ENCODE data around the gene MTF1.

DNA sequence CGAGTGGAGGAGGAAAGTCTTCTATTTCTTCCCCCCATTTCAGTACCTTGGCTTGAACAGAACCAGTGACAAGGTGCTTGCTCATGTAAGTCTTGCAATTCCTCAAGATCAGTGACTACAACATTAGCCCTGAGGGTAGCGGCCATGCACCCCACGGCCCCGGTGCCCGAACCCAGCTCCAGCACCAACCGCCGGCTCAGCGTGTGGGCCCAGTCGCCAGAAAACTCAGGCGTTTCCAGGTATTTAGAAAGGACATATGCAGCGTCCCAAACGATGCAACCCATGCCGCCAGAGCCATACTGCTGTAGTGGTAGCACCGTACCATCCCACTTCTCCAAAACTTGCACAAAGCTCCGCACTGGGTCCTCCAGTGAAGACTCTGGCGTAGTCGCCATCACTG, 76.9 kb downstream of the MTF1 start:
- no peak for TF ChIP-seq CTCF (conservative IDR thresholded peaks at IDR 0.05 in 1 of 2, IDR thresholded peaks at IDR 0.05 in 1 of 2; ENCODE audit: extremely low read depth in 1 of 2, insufficient read depth in 1 of 2, low read depth in 1 of 2, low read length in 2 of 2)
- TF ChIP-seq EZH2 (IDR thresholded peaks at IDR 0.05; ENCODE audit: borderline replicate concordance, low read length) = no peak

All from mammary epithelial cell (primary cell).